ENCODE results near the gene CT47C1.
A peak's percentile ranks its signal among the peaks of the same experiment; 100 is the strongest.

CT47C1 gene

DNA sequence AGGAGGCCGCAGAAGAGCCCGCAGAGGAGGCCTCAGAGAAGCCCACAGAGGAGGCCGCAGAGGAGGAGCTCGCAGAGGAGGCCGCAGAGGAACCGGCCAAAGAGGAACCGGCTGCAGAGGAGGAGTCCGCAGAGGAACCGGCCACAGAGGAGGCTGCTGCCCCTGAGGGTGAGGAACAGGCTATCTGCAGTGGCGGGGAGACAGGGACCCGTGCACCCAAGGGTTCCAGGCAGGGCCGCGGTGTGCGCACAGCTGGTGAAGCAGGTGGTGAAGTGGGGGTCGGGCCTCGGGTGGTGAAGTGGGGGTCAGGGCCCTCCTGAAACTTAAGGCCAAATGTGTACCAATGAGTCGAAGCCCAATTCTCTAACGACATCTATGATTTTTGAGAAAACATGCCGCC, 1.1 kb downstream of the CT47C1 start:
- no peak for DNase-seq (ENCODE audit: low spot score)

DNA sequence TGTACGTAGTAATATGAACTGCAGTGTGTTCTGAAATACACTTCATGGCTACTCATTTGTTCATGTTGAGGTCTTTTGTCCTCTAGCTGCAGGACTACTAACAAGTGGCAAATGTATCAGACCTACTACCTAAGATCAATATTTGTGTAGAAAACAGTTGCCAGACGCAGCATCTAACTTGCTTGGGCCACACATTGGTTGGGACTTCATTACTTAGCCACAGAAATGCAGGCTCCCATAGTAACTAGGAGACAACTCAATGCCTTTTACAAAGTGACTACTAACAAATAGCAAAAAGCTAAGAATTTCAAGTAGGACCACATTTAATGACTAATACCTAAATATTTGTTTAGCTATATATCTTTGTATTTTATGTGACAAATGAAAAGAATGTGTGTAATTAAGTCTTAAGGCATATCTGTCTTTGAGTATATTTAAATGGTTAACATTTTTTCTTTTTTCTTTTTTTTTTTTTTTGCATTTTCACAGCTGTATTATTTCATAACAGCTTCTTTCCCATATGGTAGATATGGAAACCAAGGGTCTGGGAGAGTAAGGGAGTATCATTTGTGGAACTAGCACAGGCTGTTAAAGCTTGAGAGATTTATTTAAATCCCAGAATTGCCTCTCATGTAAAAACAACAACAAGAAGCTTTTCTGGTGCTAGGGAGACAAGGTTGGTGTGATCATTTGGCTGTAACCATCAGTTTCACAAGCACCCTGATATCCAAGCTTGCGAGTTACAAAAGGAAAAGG, 2.7 kb downstream of the CT47C1 start:
- no peak for DNase-seq (ENCODE audit: low spot score)

DNA sequence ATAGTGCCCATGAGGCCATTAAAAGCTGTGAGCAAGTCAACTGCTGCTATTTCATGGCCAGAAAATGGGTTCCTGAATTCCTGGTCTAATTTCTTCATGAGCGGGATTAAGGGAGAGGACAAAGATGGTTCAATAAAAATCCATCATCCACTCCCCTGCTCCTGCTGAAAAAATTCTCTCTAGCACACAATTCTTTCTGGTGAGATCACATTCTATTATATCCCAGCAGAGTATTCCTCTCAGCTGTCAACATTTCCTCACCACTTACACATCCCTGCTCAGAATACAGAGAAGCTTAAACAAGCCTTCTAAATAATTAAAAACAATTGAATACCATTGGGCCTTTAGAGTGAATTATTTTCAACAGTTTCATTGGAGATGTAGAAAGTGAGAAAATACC, 9.5 kb downstream of the CT47C1 start:
- DNase-seq (ENCODE audit: low spot score) = no peak

DNA sequence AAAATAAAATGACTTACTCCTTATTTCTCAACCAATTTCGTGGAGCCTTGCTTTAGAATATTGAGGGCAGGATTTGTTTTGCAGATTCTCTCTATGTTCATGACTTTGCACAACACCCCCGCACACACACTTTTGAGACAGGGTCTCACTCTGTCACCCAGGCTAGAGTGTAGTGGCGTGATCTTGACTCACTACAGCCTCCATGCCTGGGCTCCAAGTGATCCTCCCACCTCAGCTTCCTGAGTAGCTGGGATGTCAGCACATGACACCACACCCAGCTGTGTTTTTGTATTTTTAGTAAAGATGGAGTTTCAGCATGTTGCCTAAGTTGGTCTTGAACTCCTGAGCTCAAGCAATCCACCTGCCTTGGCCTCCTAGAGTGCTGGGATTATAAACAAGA, 12.0 kb downstream of the CT47C1 start:
- no peak for DNase-seq (ENCODE audit: low spot score)

DNA sequence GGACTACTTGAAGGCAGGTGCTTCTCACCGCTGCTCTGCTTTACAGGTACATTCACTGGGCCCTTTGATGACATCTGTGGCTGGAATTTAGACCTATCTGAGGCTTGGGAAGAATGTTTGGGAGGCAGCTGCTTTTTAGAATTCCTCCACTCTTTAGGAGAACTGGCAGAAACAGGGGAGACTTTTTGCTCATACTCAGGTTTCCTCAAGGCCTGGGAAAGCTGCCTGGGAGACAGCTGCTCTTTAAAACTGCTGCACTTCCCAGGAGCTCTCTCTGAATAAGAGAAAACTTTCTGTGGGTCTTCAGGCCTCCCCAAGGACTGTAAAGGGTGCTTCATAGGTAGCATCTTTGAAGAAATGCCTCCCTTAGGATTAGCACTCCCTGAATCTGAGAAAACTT, 14.3 kb downstream of the CT47C1 start:
- no peak for DNase-seq (ENCODE audit: low spot score)

DNA sequence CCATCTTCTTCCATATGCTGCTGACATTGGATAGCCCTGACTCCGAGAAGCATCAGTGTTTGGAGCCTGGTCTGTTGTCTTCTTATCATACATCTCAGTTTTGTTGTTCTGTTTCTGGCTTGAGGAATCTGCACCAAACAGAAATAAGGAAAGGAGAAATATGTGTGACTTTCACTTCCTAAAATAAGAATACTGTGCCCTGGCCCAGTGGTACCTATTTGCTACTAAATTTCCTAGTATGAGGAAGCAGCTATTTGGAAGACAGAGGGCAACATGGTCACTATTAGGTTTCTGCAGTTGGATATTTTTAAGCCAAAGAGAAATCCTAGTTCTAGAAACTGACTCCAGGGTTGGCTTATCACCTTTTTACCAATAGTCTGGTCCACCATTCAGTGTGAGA, 16.8 kb downstream of the CT47C1 start:
- DNase-seq (ENCODE audit: low spot score) = no peak

DNA sequence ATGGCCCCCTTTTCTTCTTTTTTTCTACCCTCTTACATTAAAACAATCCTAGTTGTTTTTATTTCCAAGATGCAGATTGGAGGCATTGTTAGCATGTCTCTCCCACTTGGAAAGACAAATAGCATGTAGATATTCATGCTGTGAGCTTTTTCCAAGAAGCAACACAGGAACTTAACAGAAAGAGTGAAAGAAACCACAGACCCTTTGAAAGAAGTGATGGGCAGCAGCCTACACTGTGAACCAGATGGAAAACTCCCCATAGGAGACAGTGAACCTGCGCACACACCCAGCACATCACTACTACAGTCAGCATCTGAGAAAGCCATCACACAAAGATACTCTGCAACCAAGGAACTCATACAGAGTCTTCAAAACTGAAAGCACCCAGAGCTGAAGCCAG, 17.8 kb downstream of the CT47C1 start:
- DNase-seq (ENCODE audit: low spot score) = no peak

DNA sequence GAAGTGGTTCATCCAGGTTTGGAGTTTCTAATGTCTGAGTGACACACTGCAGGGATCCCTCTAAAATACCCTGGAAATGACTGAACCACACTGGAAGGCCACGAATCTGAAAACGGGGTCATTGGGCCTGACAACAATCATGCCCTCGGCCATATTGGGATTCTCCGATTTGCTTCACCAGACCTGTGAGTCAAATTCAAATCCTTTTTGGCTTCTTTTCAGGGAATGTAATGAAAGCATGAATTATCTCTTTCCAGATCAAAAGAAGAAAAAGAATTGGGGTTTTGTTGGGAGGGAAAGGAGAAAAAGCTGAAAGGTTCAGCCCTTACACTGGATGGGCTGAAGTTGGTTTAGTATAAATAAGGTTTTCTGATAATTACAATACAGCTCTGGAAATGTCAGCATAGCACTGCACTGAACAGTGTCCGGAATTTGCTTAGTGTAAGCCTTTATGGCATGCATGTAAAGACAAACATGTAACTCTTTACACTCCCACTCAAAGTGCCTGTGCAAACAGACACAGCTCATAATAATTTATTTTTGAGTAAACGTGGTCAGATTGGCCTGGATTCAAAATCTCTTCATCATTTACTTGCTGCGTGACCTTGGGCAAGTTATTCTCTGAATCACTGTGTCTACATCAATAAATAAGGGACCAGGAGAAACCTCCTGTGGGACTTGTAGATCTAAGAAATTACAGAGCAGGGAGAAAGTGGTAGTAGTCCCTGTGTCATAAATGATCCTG, 21.4 kb downstream of the CT47C1 start:
- DNase-seq (ENCODE audit: low spot score) = peak; percentile 81

DNA sequence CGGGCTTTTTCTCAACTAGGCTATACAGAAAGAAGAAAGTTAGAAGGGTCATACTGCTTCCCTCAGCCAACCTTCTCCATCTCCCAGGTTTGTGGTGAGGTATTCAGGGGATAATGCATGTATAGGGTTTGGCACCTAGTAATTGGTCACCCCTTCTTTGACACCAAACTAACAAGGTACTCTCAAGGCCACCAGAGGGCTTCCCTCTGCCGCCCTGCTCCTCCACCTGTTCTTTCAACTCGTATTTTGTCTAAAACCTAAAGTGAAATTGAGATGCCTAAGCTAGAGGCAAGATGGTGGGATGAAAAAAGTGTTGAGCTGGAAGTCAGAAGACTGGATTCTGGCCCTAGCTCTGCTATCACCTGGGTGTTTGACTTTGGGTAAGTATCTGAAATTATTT, 22.0 kb downstream of the CT47C1 start:
- no peak for DNase-seq (ENCODE audit: low spot score)

DNA sequence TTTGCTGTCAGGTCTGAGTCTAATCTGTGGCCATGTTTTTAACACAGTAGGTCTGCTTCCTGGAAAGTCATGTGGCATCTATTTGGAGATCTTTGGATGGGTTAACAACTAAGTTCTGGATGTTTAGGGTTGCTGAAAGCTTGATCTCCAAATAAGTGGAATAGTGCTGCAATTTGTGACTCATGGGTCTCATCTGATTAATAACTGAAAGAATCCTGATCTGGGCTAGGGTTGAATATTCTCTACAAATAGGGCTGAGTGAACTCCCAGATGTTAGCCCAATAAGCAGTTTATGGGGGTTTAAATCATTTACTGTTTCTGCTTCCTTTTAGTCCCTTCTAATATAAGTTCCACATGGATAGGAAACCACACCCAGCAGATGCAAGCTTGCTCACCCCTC, 23.1 kb downstream of the CT47C1 start:
- DNase-seq (ENCODE audit: low spot score) = no peak

DNA sequence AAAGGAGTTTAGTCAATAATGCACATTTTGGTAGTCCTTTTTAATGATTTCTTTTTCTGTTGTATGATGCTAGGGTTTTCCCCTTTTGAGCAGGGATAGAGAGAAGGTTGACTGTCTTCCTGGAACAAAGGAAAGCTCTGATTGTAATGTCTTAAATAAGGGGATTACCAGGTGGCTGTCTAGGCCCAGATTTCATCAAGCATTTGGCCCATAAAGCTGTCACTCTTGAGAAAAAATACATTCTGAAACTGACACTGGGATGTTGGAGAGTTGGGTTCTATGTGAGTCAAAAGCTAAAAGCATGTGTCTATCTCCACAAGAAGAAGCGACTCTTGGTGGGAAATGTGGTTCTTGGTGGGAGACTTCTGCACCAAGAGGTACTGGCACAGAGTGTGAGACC, 28.4 kb downstream of the CT47C1 start:
- DNase-seq (ENCODE audit: low spot score) = no peak

DNA sequence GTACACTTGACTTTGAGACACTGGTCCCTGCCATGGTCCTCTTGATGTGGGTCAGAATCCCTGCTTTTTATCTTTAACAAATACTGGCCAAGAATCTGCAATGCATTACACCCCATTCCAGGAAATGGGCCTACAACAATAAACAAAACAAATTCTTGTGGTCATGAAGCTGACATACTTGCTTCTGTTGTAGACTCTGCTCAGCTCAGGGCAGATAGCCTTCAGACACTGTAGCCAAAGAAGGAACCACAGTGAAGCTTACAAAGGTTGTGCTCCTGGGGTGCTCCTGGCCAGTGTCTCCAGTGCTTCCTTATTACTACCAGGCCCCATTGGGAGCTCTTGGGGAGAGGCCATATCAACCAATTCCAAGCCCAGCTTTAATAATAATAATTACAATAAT, 33.0 kb downstream of the CT47C1 start:
- no peak for DNase-seq (ENCODE audit: low spot score)

DNA sequence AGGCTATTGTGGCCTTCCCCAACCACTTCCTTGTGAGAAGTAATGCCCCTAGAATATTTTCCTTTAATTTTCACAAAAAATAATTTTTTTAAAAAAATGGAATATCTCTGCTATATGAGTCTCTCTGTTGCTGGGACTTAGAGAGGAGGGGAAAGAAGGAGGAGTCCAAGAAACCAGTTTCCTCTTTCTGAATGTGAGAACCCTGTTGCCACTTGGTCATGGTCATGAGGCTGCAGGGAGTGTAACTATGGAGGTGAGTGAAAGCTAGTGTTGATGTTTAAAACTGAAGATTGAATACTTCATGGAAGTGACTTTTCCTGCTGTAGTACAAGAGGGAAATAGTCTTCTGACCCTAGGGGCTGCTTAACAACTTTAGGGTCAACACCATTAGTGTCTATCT, 34.4 kb downstream of the CT47C1 start:
- no peak for DNase-seq (ENCODE audit: low spot score)

DNA sequence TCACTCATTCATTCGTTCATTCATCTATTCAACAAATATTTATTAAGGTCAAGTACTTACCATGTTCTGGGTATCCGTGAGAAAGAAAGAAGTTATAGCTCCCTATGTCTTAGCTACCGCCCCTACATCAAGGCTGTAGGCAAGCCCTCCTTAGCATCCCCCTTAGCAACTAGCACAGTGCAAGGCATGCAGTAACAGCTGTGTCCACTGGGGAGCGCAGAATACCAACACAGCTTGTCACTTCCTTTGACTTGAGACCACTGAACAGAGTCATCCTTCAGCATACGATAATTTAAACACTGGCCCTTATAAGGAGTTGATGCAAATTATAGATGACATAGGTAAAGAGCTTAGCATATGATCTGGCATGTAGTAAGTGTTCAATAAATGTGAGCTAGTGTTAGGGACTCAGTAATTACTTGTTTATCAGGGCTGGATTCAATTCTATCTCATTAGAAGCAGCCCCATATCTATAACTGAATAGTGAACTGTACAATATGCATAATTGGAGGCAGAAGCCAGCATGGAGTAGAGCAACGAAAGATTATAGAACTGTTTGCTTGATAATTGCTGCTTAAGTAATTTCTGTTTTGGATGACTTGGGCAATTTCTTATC, 46.1 kb downstream of the CT47C1 start:
- DNase-seq (ENCODE audit: low spot score) = peak; percentile 39

DNA sequence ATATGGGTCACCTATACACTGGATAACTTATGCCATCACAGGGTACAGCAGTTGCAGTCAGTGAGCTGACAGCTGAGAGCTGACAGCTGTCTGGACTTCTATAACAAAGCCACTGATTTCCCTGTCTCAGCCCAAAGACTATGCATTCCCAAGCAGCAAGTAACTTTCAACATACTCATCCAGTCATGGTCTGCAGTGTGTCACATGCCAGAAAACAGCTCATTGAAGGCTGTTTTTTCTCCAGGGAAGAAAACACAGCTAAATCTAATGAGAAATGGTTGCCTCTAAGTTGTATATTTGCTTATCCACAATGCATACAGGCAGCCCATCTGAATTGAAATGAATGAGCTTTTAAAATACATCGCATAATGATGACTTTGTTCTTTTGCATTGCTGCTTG, 48.5 kb downstream of the CT47C1 start:
- peak; percentile 46 for DNase-seq (ENCODE audit: low spot score)
